HG02763 (cell line): ENCODE measurements around the gene SMTN.
A peak's percentile ranks its signal among the peaks of the same experiment; 100 is the strongest.
"Not testable (repeated sequence)": the region's sequence is repeated elsewhere in the genome, so short reads cannot be mapped to it uniquely, and the experiment has no call there.

Source experiments
- ATAC-seq: cut with Tn5 transposase; IDR thresholded peaks from one replicate; pipeline ENCODE4 v1.9.1; 2021; ENCODE audit warnings: mild to moderate bottlenecking, moderate library complexity; ENCODE audit not compliant: unreplicated experiment

The SMTN gene

GRCh38 chr22:31069691-31070314 is 11.3 kb upstream of the SMTN start:
- not testable (repeated sequence) for ATAC-seq

- ATAC-seq: not testable (repeated sequence)
Measured at GRCh38 chr22:31073125-31073524, 8.0 kb upstream of the SMTN start.

GRCh38 chr22:31073545-31074145 is 7.5 kb upstream of the SMTN start:
- ATAC-seq: not testable (repeated sequence)

GRCh38 chr22:31075961-31076360 is 5.2 kb upstream of the SMTN start:
- ATAC-seq: no peak

GRCh38 chr22:31077681-31078080 is 3.4 kb upstream of the SMTN start:
- ATAC-seq: no peak

- ATAC-seq: not testable (repeated sequence)
Measured at GRCh38 chr22:31078389-31078788, 2.7 kb upstream of the SMTN start.

GRCh38 chr22:31079095-31079642 is 1.9 kb upstream of the SMTN start:
- ATAC-seq: no peak

GRCh38 chr22:31080164-31080847 is 812 bp upstream of the SMTN start:
- no peak for ATAC-seq

GRCh38 chr22:31081963-31082605 is 966 bp downstream of the SMTN start:
- ATAC-seq: no peak

- no peak for ATAC-seq
Measured at GRCh38 chr22:31082606-31083376, 1.7 kb downstream of the SMTN start.

- ATAC-seq: no peak
Measured at GRCh38 chr22:31083377-31083768, 2.3 kb downstream of the SMTN start.

- no peak for ATAC-seq
Measured at GRCh38 chr22:31083923-31084810, 3.0 kb downstream of the SMTN start.

- peak; percentile 67 for ATAC-seq
Measured at GRCh38 chr22:31084811-31085492, 3.8 kb downstream of the SMTN start.

GRCh38 chr22:31085493-31085824 is 4.3 kb downstream of the SMTN start:
- ATAC-seq: no peak

GRCh38 chr22:31085928-31086327 is 4.8 kb downstream of the SMTN start:
- no peak for ATAC-seq

- ATAC-seq: no peak
Measured at GRCh38 chr22:31086703-31087330, 5.7 kb downstream of the SMTN start.

- no peak for ATAC-seq
Measured at GRCh38 chr22:31087744-31088215, 6.7 kb downstream of the SMTN start.

- ATAC-seq: no peak
Measured at GRCh38 chr22:31088233-31088986, 7.3 kb downstream of the SMTN start.
